MM.1S (cell line): Measurements from ENCODE around the gene DLG5.

ENCODE experiments used
- CTCF ChIP-seq: fragments of 300-600 bp; sonication (generic); IDR thresholded peaks from 2 replicates; pipeline ENCODE4 v1.5.1; 2016; ENCODE audit warnings: antibody characterized with exemption, low read length, mixed read lengths
- EZH2phosphoT487 ChIP-seq: fragments of 300-600 bp; sonication (generic); IDR thresholded peaks from 2 replicates; pipeline ENCODE4 v1.6.1; 2018; ENCODE audit warnings: antibody characterized with exemption, low read length

GRCh38 chr10:77905086-77905748, 21.3 kb downstream of the DLG5 start:
- TF ChIP-seq CTCF (no peak), EZH2phosphoT487 (no peak)
